ENCODE data around the gene RTKN2.

GRCh38 chr10:62193479-62193878 lies 75.2 kb downstream of the RTKN2 start:
- TF ChIP-seq POLR2A (IDR thresholded peaks at IDR 0.05) (no peak), CTCF (IDR thresholded peaks at IDR 0.05) (no peak)

Measured in Peyer's patch (tissue), 4 donors.